Endothelial cell of umbilical vein (primary cell): Measurements from ENCODE around the gene KCNE4. TPM values are rescaled to one million over a fixed set of nuclear protein-coding genes. Genes with fewer than 3 reads are reported as not detected.

ENCODE experiments used
- BruUV-seq: library from RNA; stranded (reverse); fragments of 400-500 nt; replicated peaks from 2 replicates; lab custom pipeline; 2021; lab: Mats Ljungman, UMichigan
- CTCF ChIA-PET: fragments of 300-600, 350-600 bp; sonication (Branson Sonifier 250); formaldehyde crosslinking; loops from one replicate; lab custom pipeline; 2021; ENCODE audit warnings: antibody characterized with exemption, inconsistent platforms; lab: Charles Lee
- POLR2A ChIA-PET: fragments of 300-600, 350-600 bp; sonication (Branson Sonifier 250); formaldehyde crosslinking; loops from one replicate; lab custom pipeline; 2021; ENCODE audit warnings: antibody characterized with exemption, inconsistent platforms; lab: Charles Lee
- DNase-seq: peaks from one replicate; pipeline ENCODE4 v3.0.0-alpha.2; 2011; ENCODE audit warnings: low read depth, low spot score
- FAIRE-seq: peaks from 2 replicates; lab custom pipeline; 2011; peaks lifted over from hg19 to GRCh38; lab: Jason Lieb, UNC
- H2AFZ ChIP-seq: 2 replicates; pipeline ENCODE4 v1.6.0; 2012; ENCODE audit warnings: low read depth, low read length, control low read depth, inconsistent platforms
- H3K27ac ChIP-seq: 2 replicates; pipeline ENCODE4 v1.5.1; 2011; ENCODE audit warnings: low read depth, mild to moderate bottlenecking, control low read depth, low read length, moderate library complexity; ENCODE audit not compliant: insufficient read depth
- H3K27me3 ChIP-seq, 2 experiments: 2 replicates each; pipeline versions ENCODE4 v1.6.0 to v1.6.1; 2011; ENCODE audit warnings: low read length in 2 of 2, mixed read lengths in 1 of 2; ENCODE audit not compliant: control insufficient read depth in 2 of 2, insufficient read depth in 2 of 2
- H3K36me3 ChIP-seq, 2 experiments: 2 replicates in 1 of 2; 3 replicates in 1 of 2; pipeline ENCODE4 v1.5.1; 2011; ENCODE audit warnings: low read length in 2 of 2, mild to moderate bottlenecking in 1 of 2, moderate library complexity in 1 of 2; ENCODE audit not compliant: control insufficient read depth in 2 of 2, insufficient read depth in 2 of 2; ENCODE audit errors: extremely low read depth in 1 of 2
- H3K4me1 ChIP-seq: 3 replicates; pipeline ENCODE4 v1.5.1; 2011; ENCODE audit warnings: mild to moderate bottlenecking, low read length; ENCODE audit not compliant: control insufficient read depth, insufficient read depth; ENCODE audit errors: extremely low read depth
- H3K4me2 ChIP-seq: 2 replicates; pipeline ENCODE4 v1.6.1; 2011; ENCODE audit warnings: low read length, control low read depth, mixed read lengths; ENCODE audit not compliant: insufficient read depth
- H3K4me3 ChIP-seq, 3 experiments: fragments of 200-600 bp in 1 of 3; sonication (generic), shearing (Covaris generic) in 1 of 3; replicated peaks in 1 of 3; 2 replicates each; pipeline ENCODE4 v1.5.1; 2011 to 2016; ENCODE audit warnings: control low read depth in 3 of 3, low read length in 3 of 3, mild to moderate bottlenecking in 2 of 3, inconsistent platforms in 1 of 3, low read depth in 1 of 3, moderate library complexity in 1 of 3; ENCODE audit not compliant: insufficient read depth in 1 of 3
- H3K79me2 ChIP-seq: 2 replicates; pipeline ENCODE4 v1.6.0; 2012; ENCODE audit warnings: low read length, inconsistent platforms; ENCODE audit not compliant: control insufficient read depth, insufficient read depth
- H3K9ac ChIP-seq: replicated peaks from 2 replicates; pipeline ENCODE3; 2011; ENCODE audit warnings: low read length, control low read depth; ENCODE audit not compliant: insufficient read depth; ENCODE audit errors: extremely low read depth
- H3K9me1 ChIP-seq: replicated peaks from 3 replicates; pipeline ENCODE4 v1.6.0; 2011; ENCODE audit warnings: mild to moderate bottlenecking, low read length; ENCODE audit not compliant: control insufficient read depth, insufficient read depth; ENCODE audit errors: extremely low read depth
- H3K9me3 ChIP-seq: replicated peaks from 2 replicates; pipeline ENCODE4 v1.5.1; 2012; ENCODE audit warnings: low read length, inconsistent platforms; ENCODE audit not compliant: control insufficient read depth, insufficient read depth
- H4K20me1 ChIP-seq: replicated peaks from 2 replicates; pipeline ENCODE3; 2011; ENCODE audit warnings: mild to moderate bottlenecking, low read length; ENCODE audit not compliant: control insufficient read depth, insufficient read depth; ENCODE audit errors: extremely low read depth
- EZH2 ChIP-seq: IDR thresholded peaks from 2 replicates; pipeline ENCODE4 v1.6.1; 2012; ENCODE audit warnings: borderline replicate concordance, low read depth, mild to moderate bottlenecking, moderate library complexity, low read length, inconsistent platforms; ENCODE audit not compliant: severe bottlenecking
- FOS ChIP-seq: IDR thresholded peaks from 2 replicates; pipeline ENCODE4 v1.6.1; 2011; ENCODE audit warnings: mild to moderate bottlenecking, low read length, moderate library complexity, borderline replicate concordance; ENCODE audit not compliant: insufficient read depth
- GATA2 ChIP-seq: IDR thresholded peaks from 2 replicates; pipeline ENCODE4 v1.7.0; 2011; ENCODE audit warnings: low read depth, mild to moderate bottlenecking, moderate library complexity, mixed read lengths, low read length; ENCODE audit not compliant: insufficient read length, insufficient read depth
- JUN ChIP-seq: IDR thresholded peaks from 2 replicates; pipeline ENCODE4 v1.6.1; 2011; ENCODE audit warnings: borderline replicate concordance, low read depth; ENCODE audit not compliant: insufficient read length, insufficient read depth
- MAX ChIP-seq: IDR thresholded peaks from 2 replicates; pipeline ENCODE4 v1.6.1; 2011; ENCODE audit not compliant: insufficient read depth, insufficient read length
- MYC ChIP-seq: IDR thresholded peaks from one replicate; pipeline ENCODE4 v1.6.1; 2011; ENCODE audit warnings: mild to moderate bottlenecking, low read depth, low read length
- POLR2A ChIP-seq: IDR thresholded peaks from 2 replicates; pipeline ENCODE4 v1.6.1; 2012; ENCODE audit warnings: low read depth, mild to moderate bottlenecking, control low read depth, low read length
- POLR2AphosphoS5 ChIP-seq: IDR thresholded peaks from 2 replicates; pipeline ENCODE4 v1.6.1; 2012; ENCODE audit warnings: low read depth, mild to moderate bottlenecking, control low read depth, low read length, moderate library complexity; ENCODE audit not compliant: insufficient read depth
- dilution Hi-C: fragments of 300-500 bp; cut with MboI; formaldehyde crosslinking; loops from one replicate; pipeline ENCODE4 v1.15.0; 2019; ENCODE audit warnings: low sequenced_read_pairs; ENCODE audit not compliant: extremely low pct_ligation_motif_present
- intact Hi-C: fragments of 100-400 bp; cut with micrococcal nuclease; formaldehyde crosslinking; loops from one replicate; pipeline ENCODE4 v1.10.0; 2022
- polyA plus RNA-seq, 4 experiments: library from polyadenylated mRNA; depleted of rRNA in 3 of 4; stranded (reverse) in 3 of 4; unstranded in 1 of 4; fragments of >200 nt; gene quantifications; 2 replicates each; pipeline versions ENCODE4 v1.2.1 to v1.2.3, GENCODE V29; 2011 to 2012; ENCODE audit warnings: missing spikeins in 1 of 4
- total RNA-seq: library from RNA; stranded (reverse); gene quantifications from 2 replicates; pipeline ENCODE4 v1.2.3, GENCODE V29; 2021
- TF ChIP-seq, protein P1 (sequence below), 2 donors: IDR thresholded peaks; 1 replicate in 1 of 2; 2 replicates in 1 of 2; pipeline ENCODE4 v1.5.1; 2011; ENCODE audit warnings: low read length in 2 of 2, mild to moderate bottlenecking in 2 of 2, moderate library complexity in 2 of 2, control low read depth in 1 of 2, inconsistent platforms in 1 of 2, low read depth in 1 of 2; ENCODE audit not compliant: insufficient read depth in 1 of 2; ENCODE audit errors: extremely low read depth in 1 of 2

Gene KCNE4
- total and polyA plus RNA-seq, 2 donors (not counting 3 experiments of a cell fraction or from before 2014, with no cell fraction given) = 0.01 TPM; not detected in 1

DNA sequence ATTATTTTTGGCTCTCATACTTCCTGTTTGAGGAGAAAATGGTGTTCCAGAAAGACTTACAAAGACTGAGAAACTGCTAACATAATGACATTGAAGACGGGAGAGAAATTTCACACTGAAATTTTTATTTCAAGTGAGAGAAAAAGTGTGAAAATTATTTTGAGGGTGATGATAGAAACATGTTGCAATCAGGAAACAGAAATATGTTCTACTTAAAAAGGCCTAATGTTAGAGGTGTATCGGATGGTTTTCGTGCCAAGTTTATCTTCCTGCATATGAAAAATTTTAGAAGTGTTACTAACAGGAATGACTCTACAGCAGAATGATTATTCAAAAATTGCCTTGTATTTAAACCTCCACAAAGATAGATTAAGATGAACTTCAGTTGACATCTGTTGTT lies 50.5 kb downstream of the KCNE4 start:
- Histone ChIP-seq H2AFZ (no peak overlapping the region), H3K27ac (no peak overlapping the region), H3K4me2 (no peak overlapping the region), H3K36me3 (no peaks in the 10 kb centered on the region), H3K9me1 (no peaks in the 10 kb centered on the region), H3K9me3 (no peaks in the 10 kb centered on the region), H3K79me2 (no peaks in the 10 kb centered on the region), H3K27me3 (no peaks in the 10 kb centered on the region), H3K4me3 (no peak overlapping the region), H3K4me1 (no peaks in the 10 kb centered on the region), H4K20me1 (no peaks in the 10 kb centered on the region), H3K9ac (no peak overlapping the region)
- intact Hi-C loops = loop anchor here (10.0 kb wide), 1 partner anchor 512 kb away; no protein-coding TSS in a partner anchor
- FAIRE-seq (no peak), DNase-seq (no peak)
- POLR2A ChIA-PET = no interaction called here
- no TSS peak for BruUV-seq
- dilution Hi-C loops = no loop called here
- TF ChIP-seq MYC (no peak), POLR2A (no peak), MAX (no peak), GATA2 (no peak), FOS (no peak), EZH2 (no peak)
- CTCF ChIA-PET = interaction anchor here (1.0 to 4.2 kb wide), 4 partner anchors 12 to 131 kb away, joined by 3 to 73 read pairs (median 16); no protein-coding TSS in a partner anchor

- no peak overlapping the region for H3K4me2 ChIP-seq
- H3K27ac ChIP-seq = no peak overlapping the region
- no peaks in the 10 kb centered on the region for H3K27me3 ChIP-seq
- H3K9me1 ChIP-seq = no peaks in the 10 kb centered on the region
- dilution Hi-C loops (no loop called here), intact Hi-C loops (loop anchor here (10.0 kb wide), 1 partner anchor 510 kb away; no protein-coding TSS in a partner anchor)
- H3K4me1 ChIP-seq = no peaks in the 10 kb centered on the region
- no peak overlapping the region for H2AFZ ChIP-seq
- no peaks in the 10 kb centered on the region for H3K9me3 ChIP-seq
- DNase-seq (no peak), FAIRE-seq (no peak)
- no peak overlapping the region for H3K4me3 ChIP-seq
- ChIA-PET CTCF (interaction anchor here (0.8 kb wide), 1 partner anchor 146 kb away, joined by 3 read pairs; no protein-coding TSS in a partner anchor), POLR2A (no interaction called here)
- H3K36me3 ChIP-seq = no peaks in the 10 kb centered on the region
- no TSS peak for BruUV-seq
- H3K79me2 ChIP-seq = no peaks in the 10 kb centered on the region
- no peaks in the 10 kb centered on the region for H4K20me1 ChIP-seq
- no peak overlapping the region for H3K9ac ChIP-seq
- TF ChIP-seq MAX = no peak
- TF ChIP-seq FOS = no peak
- no peak for TF ChIP-seq GATA2
- TF ChIP-seq MYC = no peak
- no peak for TF ChIP-seq EZH2
- TF ChIP-seq, protein P1, sequence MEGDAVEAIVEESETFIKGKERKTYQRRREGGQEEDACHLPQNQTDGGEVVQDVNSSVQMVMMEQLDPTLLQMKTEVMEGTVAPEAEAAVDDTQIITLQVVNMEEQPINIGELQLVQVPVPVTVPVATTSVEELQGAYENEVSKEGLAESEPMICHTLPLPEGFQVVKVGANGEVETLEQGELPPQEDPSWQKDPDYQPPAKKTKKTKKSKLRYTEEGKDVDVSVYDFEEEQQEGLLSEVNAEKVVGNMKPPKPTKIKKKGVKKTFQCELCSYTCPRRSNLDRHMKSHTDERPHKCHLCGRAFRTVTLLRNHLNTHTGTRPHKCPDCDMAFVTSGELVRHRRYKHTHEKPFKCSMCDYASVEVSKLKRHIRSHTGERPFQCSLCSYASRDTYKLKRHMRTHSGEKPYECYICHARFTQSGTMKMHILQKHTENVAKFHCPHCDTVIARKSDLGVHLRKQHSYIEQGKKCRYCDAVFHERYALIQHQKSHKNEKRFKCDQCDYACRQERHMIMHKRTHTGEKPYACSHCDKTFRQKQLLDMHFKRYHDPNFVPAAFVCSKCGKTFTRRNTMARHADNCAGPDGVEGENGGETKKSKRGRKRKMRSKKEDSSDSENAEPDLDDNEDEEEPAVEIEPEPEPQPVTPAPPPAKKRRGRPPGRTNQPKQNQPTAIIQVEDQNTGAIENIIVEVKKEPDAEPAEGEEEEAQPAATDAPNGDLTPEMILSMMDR (IDR thresholded peaks at IDR 0.05; ENCODE audit: extremely low read depth in 1 of 2, insufficient read depth in 1 of 2, low read depth in 1 of 2, low read length in 2 of 2) = no peak
- no peak for TF ChIP-seq POLR2AphosphoS5
- TF ChIP-seq POLR2A = no peak
- TF ChIP-seq JUN = no peak
These were observed 52.5 kb downstream of the KCNE4 start for GRCh38 chr2:223104336-223105132.
